HG03108 (cell line): ENCODE data around the gene SIM2.

Experiments used
- ATAC-seq: cut with Tn5 transposase; IDR thresholded peaks from one replicate; pipeline ENCODE4 v1.9.1; 2021; ENCODE audit warnings: moderate library complexity; ENCODE audit not compliant: unreplicated experiment

Gene SIM2

GRCh38 chr21:36734367-36735200 lies 35.7 kb downstream of the SIM2 start:
- no peak for ATAC-seq

DNA sequence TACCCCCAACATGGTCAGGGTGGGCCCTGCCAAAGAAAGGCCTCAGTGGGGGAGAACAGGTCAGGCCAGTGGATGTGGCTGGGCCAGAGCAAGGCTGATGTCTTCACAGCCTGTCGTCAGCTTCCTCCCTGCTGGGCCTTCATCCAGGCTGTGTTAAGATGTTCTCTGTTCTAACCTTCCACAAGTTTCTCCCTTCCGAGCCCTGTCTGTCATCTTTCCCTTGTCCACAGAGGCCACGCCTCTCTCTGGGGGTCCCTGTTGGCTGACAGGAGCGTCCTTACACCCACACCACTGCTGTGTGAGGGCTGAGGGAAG lies 36.2 kb downstream of the SIM2 start:
- no peak for ATAC-seq

GRCh38 chr21:36735724-36736320 lies 36.9 kb downstream of the SIM2 start:
- no peak for ATAC-seq

DNA sequence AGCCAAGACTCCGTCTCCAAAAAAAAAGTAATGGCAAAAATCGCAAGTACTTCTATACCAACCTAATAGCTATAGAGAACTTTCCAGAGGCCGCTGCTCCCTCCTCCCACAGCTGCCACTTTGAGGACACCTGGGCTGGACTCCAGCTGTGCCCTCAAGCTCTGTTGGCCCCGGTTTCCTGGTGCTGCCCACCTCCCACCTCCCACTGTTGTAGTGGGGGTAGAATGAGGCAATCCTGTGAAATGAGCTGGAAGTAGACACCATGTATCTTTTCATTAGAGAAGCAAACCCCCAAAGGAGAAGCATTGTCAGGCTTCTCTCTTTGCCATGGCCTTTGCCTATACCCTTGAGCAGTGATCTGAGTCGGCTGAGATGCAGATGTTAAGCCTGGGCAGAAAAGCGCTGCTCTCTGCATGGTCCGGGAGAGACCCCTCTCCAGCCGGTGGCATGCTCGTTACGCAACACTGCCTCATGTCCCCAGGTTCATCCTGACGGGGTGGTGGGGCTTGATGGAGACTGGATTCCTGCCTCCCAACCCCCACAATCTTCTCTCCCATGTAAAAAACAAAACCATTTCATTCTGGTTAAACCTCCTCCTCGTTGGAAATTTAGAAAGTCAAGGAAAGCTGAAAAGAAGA lies 39.7 kb downstream of the SIM2 start:
- ATAC-seq: no peak

DNA sequence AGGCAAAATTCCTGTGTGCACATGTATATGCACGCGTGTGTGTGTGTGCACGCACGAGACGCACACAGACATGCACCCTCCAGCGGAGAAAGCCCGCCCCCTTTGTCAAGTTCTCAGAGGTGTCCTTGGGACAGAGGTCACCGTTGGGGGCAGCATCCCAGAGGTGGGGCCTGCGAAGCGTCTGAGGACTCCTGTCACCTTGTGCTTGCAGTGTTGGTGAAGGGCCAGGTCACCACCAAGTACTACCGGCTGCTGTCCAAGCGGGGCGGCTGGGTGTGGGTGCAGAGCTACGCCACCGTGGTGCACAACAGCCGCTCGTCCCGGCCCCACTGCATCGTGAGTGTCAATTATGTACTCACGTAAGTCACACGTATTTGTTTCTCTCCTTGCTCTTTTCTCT lies 42.6 kb downstream of the SIM2 start:
- ATAC-seq: no peak

DNA sequence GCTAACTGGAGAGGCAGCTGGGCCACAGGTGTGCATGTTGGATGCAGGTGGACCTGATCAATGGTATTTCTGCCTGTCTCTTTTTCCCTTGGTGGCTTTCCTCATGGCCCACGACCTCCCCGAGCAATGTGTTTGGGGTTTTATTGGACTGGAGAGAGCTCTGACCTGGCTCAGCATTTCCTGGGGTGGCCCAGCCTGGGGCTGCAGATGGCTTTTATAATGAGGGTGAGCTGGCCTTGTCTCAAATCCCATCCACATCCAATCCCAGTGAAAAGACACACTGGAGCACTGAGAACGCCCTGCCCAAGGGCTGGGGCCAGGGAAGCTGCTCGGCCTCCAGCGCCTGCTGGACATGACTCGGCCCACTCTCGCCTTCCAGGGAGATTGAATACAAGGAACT lies 44.1 kb downstream of the SIM2 start:
- no peak for ATAC-seq

GRCh38 chr21:36743446-36743845 lies 44.5 kb downstream of the SIM2 start:
- ATAC-seq: no peak

DNA sequence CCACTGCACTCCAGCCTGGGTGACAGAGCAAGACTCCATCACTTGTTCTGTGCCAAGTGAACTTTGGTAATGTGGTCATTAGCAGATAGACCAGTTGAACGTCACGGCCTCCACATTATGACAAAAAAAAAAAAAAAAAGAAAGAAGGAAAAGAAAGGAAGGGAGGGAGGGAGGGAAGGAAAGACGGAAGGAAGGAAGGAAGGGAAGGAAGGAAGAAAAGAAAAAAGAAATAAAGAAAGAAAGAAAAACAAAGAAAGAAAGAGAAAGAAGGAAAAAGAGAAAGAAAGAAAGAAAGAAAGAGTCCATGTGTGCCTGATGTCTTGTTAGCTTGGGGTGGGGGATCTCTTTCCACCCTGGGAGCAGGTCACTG lies 45.3 kb downstream of the SIM2 start:
- ATAC-seq: no peak

- no peak for ATAC-seq
Measured at GRCh38 chr21:36744560-36745231, 45.8 kb downstream of the SIM2 start.

- no peak for ATAC-seq
Measured at GRCh38 chr21:36745459-36745858, 46.5 kb downstream of the SIM2 start.

- ATAC-seq: no peak
Measured at GRCh38 chr21:36747041-36747814, 48.3 kb downstream of the SIM2 start.

DNA sequence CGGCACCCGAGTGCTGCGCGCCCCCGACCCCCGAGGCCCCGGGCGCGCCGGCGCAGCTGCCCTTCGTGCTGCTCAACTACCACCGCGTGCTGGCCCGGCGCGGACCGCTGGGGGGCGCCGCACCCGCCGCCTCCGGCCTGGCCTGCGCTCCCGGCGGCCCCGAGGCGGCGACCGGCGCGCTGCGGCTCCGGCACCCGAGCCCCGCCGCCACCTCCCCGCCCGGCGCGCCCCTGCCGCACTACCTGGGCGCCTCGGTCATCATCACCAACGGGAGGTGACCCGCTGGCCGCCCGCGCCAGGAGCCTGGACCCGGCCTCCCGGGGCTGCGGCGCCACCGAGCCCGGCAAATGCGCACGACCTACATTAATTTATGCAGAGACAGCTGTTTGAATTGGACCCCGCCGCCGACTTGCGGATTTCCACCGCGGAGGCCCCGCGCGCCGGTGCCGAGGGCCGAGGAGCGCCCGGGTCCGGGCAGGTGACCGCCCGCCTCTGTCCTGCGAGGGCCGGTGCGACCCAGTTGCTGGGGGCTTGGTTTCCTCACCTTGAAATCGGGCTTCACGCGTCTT lies 49.0 kb downstream of the SIM2 start:
- no peak for ATAC-seq

DNA sequence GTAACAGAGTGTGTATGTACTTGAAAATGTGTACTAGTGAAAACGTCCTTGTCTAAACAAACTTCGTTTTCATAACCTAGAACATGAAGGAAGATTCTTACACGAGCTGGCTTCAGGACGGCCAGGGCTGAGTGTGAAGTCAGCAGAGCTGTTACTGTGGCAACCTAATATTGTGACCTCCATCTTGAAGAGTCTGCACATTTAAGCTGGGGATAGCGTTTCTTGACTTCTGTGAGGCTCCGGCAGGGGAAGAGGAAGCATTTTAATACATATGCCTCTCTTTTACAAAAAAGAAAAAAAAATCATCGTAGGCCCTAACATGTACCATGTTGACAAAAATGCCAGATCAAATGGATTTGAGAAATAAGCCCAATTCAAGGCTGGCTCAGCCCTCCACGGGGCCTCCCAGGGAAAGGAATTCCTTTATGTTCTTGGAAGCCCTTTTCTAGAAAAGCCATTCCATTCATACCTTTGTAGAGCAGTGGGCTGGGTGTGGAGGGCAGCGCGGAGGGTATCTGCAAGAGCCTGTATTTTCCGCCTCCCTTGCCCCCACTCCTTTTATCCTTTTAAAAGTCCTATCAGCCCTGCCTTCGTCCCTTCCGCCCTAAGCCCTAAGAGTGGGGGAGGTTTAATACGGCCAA lies 51.1 kb downstream of the SIM2 start:
- ATAC-seq: no peak

DNA sequence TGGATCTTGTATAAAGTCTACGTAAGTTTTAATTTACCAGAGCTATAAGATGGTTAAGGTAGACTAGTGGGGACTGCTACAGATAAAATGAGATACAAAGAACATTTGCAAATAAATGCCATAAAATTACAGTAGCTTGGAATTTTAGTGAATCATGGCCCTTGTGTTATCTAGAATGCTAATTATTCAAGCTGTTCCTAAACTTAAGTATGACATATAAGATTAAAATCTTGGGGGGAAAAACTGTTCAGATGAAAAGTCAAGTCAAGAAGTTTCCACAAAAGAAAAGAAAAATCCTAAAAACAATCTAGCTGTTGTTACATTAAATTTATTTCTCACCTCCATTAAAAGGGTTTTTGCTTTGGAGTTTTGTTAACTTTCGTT lies 51.7 kb downstream of the SIM2 start:
- ATAC-seq: no peak

GRCh38 chr21:36751383-36751782 lies 52.5 kb downstream of the SIM2 start:
- no peak for ATAC-seq

DNA sequence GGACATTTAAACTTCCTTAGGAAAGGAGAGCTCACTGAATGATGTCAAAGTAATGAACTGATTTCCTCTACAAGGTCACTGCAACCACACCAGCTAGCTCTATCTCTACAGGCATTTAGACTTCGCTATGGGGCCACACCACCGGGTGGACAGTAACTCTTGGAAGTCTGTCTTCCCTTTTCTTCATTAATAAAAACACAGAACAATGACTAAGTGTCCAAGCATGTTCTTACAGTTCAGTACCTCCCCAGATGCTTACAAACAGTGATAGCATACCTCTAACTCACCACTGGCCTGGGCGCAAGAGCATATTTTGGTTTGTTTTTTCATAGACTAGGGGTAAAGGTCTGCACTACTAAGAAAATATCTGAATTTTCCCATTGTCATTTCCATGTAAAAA lies 54.6 kb downstream of the SIM2 start:
- no peak for ATAC-seq

DNA sequence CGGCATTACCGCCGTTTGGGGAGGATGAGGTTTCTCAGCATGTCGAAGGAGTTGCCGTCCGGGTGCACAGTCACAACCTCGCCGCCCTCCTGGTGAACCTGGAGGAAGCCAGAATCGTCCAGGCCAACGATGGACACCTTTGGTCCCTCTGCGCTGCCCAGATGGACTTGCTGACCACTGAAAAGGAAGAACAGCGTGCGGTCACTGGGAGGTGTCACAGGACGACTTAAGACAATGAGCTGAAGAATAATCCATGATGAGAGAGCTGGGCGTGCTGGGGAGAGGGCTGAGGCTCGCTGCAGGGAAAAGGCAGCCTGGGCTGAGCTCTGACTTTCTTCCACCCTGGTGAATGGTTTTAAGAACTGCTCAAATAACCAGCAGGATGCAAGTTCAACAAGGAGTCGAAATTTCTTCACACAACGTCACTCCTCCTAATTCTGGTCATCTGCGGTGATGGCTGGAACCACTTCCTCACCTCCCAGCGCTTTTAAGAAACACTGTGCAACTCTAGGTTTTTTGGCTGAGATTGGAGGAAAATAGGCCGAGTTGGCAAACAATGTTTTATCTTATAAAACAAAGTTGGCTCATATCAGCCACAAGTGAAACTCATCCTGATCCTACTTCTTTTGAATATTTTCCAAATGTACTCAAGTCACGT lies 55.5 kb downstream of the SIM2 start:
- no peak for ATAC-seq

- ATAC-seq: no peak
Measured at GRCh38 chr21:36756527-36756926, 57.6 kb downstream of the SIM2 start.

- no peak for ATAC-seq
Measured at GRCh38 chr21:36757196-36757595, 58.3 kb downstream of the SIM2 start.
